ENCODE data around the gene ALPG.
"Not testable (repeated sequence)": the region's sequence is repeated elsewhere in the genome, so short reads cannot be mapped to it uniquely, and the experiment has no call there.

Gene ALPG

DNA sequence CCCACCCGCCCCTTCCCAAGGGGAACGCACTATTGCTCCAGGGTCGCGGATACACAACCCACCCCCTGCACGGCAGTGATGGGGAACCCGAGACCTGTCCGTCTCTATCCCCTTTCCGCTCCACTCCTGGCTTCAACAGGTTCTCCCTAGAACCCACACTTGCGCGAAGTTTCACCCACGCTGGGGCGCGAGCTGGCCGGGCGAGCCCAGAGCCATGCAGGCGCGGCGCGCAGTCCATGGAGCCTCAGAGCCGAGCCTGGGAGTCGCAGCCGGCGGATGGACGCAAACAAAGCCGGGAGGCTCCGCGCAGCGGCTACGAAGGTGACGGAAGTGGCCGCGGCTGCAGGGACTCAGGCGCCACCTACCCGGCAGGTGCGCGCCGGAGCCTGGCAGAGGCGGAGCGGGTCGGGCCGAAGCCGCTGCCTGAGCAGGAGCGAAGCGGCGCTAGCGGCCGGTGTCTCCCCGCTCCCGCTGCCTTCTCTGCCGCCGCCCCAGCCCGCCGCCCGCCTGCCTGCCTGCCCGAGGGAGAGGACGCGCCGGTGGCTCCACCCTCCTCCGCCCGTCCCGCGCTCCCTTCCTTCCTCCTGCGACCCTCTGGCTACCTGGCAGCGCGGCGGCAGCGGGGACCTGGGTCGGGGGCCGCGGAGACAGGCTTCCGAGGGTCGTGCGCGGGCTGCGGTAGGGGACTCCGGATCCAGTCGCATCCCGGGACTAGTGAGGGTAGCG is 14.0 kb downstream of the ALPG start:
- no peak for DNase-seq

DNA sequence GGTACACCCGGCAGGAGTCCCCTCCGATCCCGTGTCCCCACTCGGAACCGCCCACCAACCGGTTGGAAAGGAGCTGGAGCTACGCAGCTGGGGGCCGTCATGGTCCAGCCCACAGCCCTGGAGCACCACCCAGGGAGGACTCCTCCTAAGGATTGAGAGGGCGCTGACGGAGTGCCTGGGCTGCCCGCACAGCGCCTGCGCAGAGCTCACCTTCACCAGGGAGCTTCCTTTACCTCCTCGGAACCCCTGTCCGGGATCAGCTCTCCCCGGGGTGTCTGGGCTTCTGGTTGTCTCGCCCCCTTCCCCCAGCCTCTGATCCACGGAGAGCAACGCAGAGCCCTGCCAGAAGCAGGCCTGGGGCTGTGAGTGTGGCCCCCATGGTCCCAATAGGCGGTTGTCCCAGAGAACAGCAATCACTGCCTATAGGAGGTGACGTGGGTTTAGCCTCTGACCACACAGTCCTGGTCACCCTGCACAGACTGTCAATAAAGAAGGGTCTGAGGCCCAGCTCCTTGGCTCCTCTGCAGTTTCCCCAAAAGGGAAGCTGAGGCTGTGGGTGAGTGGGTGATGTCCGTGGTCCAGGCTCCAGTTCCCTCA is 14.6 kb downstream of the ALPG start:
- no peak for DNase-seq

DNA sequence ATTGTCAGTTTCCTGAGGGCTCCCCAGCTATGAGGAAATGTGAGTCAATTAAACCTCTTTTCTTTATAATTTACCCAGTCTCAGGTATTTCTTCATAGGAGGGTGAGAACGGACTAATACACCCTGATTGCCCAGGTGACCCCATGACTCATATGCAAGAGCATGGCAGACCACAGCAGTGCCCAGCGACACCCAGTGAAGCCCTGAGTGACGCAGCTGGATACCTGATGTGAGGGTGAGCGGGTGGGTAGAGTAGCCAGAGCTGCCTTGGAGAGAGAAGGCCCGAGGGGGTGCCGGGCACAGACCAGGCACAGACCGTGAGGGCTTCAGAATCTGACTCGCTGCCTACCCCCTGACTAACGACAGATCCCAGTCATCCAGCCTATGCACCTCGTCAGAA is 15.4 kb downstream of the ALPG start:
- no peak for DNase-seq

DNA sequence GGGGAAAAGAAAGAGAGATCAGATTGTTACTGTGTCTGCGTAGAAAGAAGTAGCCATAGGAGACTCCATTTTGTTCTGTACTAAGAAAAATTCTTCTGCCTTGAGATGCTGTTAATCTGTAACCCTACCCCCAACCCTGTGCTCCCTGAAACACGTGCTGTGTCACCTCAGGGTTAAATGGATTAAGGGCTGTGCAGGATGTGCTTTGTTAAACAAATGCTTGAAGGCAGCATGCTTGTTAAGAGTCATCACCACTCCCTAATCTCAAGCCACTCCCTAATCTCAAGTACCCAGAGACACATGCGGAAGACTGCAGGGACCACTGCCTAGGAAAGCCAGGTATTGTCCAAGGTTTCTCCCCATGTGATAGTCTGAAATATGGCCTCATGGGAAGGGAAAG is 16.4 kb downstream of the ALPG start:
- DNase-seq = not testable (repeated sequence)

DNA sequence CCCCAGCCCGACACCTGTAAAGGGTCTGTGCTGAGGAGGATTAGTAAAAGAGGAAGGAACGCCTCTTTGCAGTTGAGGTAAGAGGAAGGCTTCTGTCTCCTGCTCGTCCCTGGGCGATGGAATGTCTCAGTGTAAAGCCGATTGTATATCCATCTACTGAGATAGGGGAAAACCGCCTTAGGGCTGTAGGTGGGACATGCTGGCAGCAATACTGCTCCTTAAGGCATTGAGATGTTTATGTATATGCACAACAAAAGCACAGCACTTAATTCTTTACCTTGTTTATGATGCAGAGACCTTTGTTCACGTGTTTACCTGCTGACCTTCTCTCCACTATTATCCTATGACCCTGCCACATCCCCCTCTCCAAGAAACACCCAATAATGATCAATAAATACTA is 16.8 kb downstream of the ALPG start:
- not testable (repeated sequence) for DNase-seq

DNA sequence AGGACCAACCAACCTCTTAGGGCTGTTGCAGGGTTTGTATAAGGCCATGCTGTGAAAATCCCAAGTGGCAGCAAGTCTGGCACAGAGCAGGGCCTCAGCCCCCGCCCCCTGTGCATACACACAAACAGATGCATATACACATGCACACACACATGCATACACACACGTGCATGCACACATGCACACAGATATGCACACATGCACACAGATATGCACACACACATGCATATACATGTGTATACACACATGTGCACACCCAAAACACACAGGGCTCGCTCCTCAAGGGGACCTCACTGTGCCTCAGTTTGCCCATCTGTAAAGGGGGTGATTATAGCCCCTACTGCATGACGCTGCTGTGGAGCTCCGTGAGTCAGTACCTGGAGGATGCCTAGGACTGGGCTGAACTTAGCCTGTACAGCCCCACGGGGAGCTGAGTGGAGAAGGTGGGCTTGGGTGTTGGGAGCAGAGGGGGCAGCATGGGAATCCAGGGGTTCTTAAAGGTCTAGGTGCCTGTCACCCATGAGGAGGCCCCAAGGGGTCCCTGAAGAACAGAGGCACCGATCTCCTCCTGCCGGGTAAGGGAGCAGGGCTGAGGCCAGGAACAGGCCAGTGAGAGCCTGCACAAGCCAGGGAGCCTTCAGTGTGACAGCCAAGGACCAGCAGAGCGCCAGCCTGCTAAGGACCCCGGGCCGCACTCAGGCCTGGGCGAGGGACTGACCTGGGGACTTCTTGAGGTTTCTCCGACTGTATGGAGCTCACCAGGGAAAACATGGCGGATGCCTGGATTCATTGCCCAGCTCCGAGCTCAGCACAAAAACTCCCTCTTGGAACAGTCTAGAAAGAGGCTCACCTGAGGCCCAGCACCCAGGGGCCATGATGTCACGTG is 25.3 kb downstream of the ALPG start:
- DNase-seq = no peak

DNA sequence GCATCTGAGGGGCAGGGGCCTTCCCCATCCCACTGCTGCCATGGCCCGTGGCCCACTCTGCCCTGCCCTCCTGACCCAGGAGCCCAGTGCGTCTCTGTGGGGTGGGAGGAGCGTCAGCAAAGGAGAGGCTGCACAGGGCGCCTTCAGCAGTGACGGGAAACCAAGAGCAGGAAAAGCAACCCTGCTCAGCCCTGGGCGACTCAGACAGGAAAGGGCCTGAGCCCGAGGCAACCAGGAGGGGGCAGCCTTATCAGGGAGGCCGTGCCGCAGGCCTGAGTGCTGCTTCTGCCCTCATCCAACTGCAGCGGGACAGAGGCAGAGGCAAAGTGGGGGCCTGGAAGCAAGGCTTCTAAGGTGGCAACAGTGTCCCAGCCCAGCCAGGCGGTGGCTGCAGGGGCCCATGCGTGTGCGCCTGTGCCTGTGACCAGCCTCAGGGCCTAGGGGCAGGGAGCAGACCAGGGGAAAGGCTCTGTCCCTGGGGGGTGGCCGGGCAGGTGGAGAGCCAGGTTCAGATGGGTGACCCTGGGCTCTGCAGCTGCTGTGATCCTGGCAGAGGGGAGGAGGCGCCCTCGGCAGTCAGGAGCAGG is 26.0 kb downstream of the ALPG start:
- DNase-seq = no peak

DNA sequence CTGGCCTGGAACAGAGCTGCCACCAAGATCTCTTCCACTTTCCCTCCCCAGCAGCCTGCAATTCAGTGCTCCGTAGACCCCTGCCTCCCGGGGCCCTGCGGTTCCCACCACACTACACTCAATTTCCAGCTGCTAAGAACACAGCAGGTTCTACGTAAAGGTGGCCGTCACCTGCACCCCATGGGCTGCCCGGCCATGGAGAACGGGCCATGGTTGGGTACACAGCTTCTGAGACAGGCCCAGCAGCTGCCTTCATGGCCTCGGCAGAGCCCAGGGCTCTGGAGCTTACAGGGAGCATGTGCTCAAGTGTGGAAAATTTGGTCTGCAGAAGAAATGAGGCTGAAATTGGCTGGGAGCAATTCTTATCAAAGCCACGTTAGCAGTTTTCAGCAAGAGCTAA is 27.0 kb downstream of the ALPG start:
- not testable (repeated sequence) for DNase-seq

DNA sequence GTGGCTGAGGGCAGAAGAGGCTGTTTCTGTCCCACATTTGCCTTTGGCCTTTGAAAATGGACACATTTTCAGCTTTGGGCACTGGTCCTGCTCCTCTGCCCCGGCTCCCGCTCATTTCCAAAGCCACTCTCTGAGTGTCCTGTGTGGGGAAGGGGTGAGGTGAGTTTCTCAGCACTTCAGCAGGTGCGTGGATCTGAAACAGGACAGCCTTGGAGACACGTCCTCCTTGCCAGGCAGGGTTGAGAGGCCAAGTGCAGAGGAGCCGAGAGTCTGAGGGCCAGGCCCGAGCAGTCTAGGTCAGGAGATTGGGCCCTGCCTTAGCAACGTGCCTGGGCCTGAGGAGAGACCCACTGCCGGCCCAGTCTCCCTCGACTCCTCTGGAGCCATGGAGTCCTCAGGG is 27.4 kb downstream of the ALPG start:
- no peak for DNase-seq

DNA sequence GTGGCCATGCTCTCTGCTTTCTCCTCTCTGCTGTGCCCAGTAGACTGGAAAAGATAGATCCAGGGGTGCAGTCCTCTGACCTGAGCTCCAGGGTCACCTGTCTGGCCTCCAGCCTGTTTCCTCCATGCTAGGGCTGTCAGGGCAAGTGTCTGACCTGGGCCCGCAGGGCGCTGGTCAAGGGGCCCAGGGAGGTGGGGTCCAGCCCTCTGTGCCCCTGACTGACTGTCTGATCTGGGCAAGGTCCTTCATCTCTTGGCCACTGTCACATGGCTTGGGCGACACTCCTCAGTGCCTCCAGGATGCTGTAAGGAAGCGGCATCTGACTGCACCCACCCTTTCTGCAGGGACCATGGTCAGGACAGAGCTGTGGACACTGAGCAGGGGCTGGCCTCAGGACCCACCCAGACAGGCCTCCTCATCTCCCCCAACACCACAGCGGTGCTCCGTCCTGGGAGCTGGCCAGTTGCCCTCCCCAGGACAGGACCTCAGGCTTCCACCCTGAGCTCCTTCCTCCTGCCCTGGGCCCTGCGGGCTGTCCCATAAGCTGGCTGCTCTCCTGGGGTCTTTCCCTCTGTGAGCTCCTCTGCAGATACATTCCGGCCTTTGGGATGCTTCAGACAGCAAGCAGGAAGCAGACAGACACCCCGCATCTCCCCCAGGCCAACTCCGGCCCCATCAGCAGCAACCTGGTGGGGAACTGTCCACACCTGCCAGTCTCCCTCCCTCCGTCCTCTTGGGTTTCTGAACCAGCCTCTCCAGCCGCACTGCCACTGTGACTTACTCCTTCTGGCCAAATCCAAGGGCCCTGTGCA is 28.1 kb downstream of the ALPG start:
- DNase-seq = no peak

DNA sequence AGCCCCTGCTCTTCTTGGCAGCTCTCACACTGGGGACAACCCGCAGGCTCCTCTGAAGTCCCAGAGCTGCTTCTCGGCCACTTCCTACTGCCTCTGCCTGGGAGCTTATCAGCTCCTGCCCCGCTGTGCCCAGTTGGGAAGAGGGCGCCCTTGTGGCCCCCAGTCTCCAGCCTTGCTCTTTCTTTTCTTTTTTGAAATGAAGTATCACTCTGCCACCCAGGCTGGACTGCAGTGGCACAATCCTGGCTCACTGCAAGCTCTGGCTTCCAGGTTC is 28.7 kb downstream of the ALPG start:
- DNase-seq = no peak

DNA sequence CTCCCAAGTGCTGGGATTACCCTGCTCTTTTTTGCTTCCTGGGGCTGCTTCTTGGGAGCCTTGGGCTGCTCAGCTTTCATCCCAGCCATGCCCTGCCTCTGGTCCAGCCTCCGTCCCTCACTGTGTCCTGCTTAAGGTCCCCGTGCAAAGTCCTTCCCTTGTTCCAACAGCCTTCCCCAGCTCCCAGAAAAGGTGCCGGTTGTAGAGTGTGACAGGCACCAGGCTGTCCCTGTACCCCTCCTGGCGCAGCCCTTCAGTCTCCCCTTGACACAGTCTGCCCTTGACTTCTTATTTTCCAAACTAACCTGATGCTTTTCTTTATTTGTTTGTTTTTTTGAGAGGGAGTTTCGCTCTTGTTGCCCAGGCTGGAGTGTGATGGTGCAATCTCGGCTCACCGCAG is 29.2 kb downstream of the ALPG start:
- DNase-seq = no peak

DNA sequence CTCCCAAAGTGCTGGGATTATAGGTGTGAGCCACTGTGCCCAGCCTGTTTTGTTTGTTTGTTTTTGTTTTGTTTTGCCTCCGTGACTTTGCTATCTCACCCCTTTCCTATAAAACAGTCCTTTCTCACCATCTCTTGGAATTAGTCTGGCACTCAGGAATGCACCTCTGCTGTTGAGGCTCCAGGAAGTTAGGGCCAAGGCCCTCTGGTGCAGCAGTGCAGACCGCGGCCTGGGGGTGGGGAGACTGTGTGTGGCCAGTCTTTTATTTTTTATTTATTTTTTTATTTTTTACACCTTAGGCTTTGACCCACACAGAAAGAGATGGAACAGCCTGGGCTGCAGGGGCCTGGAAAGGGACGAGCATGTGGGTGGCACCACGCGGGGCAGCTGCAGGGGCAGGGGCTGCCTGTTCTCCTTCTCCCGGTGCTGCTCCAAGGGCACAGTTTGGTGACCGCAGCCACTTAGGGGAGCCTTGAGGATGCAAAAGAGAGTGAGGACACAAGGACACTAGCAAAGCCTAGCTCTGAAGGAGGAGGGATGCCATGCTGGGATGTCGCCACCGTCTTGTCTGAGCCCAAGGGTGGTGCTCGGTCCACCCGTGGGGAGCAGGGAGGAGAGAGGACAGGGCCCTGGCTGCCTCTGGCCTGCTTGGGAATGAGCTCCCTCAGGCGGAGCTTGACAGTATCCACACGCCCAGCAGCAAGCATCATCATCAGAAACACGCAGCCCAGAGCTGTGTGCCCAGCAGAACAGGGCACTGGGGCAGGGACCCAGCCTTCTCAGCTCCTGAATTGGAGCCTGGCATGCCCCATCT is 29.9 kb downstream of the ALPG start:
- no peak for DNase-seq

DNA sequence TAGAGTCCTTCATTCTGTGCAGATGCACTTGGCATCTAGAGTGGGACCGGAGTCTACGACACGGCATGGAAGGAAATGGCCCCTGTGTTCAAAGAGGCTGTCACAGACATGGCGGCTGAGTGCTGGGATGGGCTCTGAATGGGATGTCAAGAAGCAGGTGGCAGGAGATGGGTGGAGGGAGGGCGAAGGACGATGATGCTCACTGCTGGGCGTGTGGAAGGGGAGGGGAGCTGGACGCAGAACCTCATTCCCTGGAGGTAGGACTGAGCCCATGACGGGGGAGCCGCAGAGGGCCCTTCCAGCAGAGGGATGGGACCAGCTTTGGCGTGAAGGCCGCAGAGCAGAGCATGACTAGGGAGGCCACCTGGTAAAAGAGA is 30.5 kb downstream of the ALPG start:
- DNase-seq = no peak

DNA sequence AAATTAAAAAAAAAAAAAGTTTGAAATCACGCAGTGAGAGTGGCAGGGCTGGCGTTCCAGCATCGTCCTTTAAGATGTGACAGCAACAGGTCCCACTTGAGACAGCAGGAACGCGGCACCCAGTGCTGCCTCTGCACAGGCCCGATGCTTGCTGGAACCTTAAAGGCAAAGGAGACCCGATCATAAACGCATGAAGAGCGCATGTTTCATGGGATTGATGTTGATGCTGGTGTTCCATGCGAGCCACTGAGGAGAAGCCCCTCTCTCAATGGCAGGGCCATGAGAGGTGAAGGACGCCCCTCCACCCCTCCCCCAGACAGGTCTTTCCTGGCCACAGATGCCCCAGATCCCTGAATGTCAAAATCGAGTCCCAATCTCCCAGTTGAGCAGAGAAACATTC is 31.4 kb downstream of the ALPG start:
- no peak for DNase-seq

DNA sequence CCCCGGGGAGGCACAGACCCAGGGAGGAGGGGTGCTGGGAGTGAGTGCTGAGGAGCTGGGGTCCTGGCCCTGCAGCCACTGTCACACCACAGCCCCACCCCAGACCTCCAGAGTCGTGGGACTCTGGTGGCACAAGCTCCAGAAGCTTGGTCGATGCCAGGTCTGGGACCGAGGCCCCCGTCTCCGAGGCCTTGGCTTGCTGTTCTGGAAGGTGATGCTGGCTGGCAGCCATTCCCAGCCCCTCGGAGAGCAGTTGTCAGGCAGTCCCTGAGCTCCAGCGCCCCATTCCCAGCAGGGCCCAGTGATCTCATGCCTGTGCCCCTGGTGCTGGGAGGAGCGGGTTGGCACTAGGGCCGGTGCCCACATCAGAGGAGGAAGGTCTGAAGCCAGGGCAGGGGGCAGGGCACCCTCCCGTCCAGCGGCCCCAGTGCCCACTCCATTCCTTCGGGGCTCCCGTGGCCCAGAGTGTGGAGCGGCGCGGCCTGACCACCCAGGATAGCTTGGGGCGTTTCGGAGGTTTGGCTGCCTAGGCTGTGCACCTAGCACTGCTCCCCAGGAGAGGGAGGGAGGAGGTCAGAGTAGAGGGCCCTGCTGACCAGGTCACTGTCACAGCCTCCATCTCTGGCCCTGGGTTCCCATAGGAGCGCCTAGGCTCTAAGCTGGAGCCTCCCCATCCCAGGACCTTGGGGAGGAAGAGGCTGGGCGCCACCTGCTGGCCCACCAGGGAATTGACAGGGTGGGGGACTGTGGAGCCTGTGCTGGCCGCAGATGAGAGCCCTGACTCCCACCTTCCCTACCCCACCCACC is 32.5 kb downstream of the ALPG start:
- peak; percentile 10 for DNase-seq

DNA sequence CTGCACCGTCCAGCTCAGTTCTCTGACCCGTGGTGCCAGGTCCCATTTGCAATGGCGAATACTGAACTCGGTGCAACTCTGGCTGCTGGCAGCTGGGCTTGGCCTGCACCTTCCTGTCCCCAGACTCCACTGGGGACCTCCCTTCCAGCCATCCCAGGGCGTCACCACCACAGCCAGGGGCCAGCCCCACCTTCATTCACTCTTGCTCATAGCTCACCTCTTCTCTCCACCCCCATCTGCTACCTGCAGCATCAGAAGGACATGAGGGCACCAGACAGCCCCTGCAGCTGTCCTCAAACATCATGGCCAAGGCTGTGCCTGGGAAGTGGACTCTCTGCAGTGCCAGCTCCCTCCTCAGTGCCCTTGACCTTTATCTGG is 33.1 kb downstream of the ALPG start:
- no peak for DNase-seq

DNA sequence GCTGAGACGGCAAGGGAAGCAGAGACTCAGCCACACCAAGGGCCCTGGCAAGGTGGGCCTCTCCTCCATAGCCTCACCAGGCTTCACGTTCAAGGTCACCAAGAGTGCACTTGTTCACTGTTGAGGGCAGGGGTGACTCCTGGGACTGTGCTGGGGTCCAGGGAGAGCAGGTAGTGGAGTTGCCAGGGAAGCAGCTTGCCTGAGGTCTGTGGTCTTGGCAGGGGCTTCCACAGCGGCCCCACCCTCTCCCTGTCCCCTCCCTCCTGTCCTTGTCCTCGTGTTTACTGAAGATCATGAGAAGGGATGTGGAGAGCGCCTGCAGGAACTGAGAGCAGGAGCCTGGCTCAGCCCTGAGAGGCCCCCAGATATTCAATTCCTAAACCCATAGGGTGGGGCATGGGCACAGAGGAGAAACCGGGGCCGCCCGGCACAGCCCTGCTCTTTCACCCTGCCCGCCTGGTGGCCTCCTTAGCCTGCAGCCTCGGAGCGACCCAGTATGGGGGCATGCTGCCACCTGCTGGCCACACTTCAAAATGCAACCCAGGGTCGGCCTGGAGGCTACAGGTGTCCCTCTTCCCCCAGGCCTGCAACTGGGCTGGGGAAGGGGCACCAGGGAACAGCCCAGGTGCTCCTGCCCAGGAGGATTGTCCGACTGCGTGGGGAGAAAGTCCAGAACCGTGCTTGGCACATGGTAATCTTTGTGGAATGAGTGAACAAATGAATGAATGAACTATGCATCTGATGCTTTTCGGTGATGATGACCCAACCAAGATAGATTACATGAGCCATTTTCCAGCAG is 33.8 kb downstream of the ALPG start:
- DNase-seq = peak; percentile 48

DNA sequence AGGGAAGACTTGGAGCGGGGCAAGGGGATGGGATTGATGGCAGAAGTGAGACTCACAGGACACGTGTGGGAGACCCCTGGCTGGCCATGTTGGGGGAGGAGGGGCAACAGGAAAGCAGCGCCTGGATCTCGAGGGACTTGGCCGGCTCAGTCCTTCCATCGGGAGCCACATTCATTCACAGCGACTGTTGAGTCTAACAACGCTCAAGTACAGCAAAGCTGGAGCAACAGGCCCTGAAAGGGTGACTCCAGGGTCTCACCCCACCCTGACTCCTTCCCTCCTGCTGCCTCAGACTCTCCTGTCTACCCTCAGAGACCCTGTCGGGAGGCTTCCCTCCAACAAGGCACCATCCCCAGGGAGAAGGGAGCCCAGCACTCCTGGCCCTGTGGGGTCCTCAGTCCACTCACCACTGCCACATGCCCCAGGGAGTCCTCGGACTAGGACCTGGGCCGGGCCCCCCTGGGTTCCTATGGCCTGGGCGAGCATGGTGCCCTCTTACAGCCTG is 34.6 kb downstream of the ALPG start:
- no peak for DNase-seq

DNA sequence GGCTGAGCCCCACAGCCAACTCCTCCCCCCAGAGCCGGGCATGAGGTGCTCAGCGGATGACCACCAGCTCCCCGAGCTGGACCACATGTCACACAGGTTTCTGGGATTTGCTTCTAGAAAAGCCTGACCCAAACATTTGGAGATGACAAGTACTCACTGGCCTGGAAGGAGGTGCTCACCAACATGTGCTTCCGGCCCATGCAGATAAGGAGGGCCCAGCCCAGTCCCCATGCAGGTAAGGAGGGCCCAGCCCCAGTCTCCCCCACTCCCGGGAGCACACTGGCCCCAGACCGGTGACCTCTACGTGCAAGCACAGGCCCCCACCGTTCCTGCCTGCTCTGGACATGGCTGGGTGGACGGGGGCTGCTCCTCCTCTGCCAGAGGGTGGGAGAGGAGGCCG is 35.3 kb downstream of the ALPG start:
- not testable (repeated sequence) for DNase-seq
